Fibroblast of lung (primary cell): ENCODE data around the gene CLASP1.

ENCODE experiments used
- EZH2 ChIP-seq: IDR thresholded peaks from 2 replicates; pipeline ENCODE4 v1.5.1; 2012; ENCODE audit warnings: low read length, control low read depth, mild to moderate bottlenecking; ENCODE audit errors: missing control alignments
- TF ChIP-seq, protein P1 (sequence below), 2 donors: IDR thresholded peaks in 1 of 2; conservative IDR thresholded peaks in 1 of 2; 1 replicate in 1 of 2; 2 replicates in 1 of 2; pipeline ENCODE4 v1.5.1; 2011 to 2012; ENCODE audit warnings: low read length in 2 of 2, control low read depth in 1 of 2, inconsistent platforms in 1 of 2, low read depth in 1 of 2, mild to moderate bottlenecking in 1 of 2

DNA sequence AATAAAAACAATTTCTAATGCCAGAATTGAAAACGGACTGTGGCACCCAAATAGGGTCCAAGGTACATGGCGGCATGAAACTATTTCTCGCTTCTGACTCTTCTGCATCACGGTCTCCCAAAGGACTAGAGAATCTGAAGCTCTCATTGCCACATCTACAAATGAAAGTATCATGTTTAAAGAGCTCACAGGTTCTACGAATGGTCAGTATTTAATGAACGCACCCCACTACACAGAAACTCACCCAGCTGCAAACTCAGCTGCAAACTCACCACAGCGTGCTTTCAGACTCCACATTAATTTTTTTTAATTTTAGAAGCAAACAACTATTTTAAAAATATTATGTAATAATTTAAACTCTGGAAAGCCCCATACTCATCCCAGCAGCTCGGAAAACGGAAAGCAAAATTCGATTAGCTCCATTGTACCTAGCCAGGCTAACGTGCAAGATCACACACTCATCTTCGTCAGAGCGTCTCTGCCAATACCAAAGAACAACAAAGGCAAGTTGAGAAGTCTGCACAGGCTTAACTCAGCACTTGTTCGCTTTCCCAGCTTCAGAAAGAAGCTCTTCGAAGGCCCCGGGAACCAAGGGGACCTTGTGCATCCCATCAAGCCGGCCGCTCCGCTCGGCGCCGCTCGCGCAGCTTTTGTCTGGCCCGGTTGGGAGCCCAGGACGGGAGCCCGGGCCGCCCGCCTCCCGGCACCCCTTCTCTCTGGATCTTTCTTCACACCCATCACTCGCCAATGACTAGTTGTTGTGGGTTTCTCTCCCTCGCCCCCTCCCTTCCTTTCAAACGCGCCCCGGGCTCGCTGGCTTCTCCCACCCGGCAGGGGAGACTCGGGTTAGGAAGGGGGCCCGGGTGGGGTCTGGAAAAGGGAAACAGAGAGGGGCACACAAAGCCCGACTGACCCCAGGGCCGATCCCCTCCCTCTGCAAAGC lies 785 bp downstream of the CLASP1 start:
- TF ChIP-seq, protein P1, sequence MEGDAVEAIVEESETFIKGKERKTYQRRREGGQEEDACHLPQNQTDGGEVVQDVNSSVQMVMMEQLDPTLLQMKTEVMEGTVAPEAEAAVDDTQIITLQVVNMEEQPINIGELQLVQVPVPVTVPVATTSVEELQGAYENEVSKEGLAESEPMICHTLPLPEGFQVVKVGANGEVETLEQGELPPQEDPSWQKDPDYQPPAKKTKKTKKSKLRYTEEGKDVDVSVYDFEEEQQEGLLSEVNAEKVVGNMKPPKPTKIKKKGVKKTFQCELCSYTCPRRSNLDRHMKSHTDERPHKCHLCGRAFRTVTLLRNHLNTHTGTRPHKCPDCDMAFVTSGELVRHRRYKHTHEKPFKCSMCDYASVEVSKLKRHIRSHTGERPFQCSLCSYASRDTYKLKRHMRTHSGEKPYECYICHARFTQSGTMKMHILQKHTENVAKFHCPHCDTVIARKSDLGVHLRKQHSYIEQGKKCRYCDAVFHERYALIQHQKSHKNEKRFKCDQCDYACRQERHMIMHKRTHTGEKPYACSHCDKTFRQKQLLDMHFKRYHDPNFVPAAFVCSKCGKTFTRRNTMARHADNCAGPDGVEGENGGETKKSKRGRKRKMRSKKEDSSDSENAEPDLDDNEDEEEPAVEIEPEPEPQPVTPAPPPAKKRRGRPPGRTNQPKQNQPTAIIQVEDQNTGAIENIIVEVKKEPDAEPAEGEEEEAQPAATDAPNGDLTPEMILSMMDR (conservative IDR thresholded peaks at IDR 0.05 in 1 of 2, IDR thresholded peaks at IDR 0.05 in 1 of 2; ENCODE audit: low read depth in 1 of 2, low read length in 2 of 2), result no peak
- TF ChIP-seq EZH2, result no peak
